HUES6 (cell line): ENCODE measurements around the gene PPP2R5C.

Experiments
- H3K27ac ChIP-seq: 2 replicates; pipeline ENCODE4 v1.7.0; 2013; ENCODE audit warnings: low read depth, mild to moderate bottlenecking, low read length, inconsistent platforms
- H3K27me3 ChIP-seq: 2 replicates; pipeline ENCODE4 v1.6.1; 2013; ENCODE audit warnings: low read length; ENCODE audit not compliant: control insufficient read depth, insufficient read depth
- H3K36me3 ChIP-seq: 2 replicates; pipeline ENCODE4 v1.6.1; 2013; ENCODE audit warnings: low read length; ENCODE audit not compliant: control insufficient read depth, insufficient read depth
- H3K4me1 ChIP-seq: 2 replicates; pipeline ENCODE4 v1.6.1; 2013; ENCODE audit warnings: low read length; ENCODE audit not compliant: control insufficient read depth, insufficient read depth
- H3K4me3 ChIP-seq: 2 replicates; pipeline ENCODE4 v1.5.1; 2013; ENCODE audit warnings: low read depth, low read length
- H3K9ac ChIP-seq: one replicate; pipeline ENCODE4 v1.6.1; 2013; ENCODE audit warnings: mild to moderate bottlenecking, low read length
- H3K9me3 ChIP-seq: 2 replicates; pipeline ENCODE4 v1.6.1; 2013; ENCODE audit warnings: low read depth, low read length; ENCODE audit not compliant: control insufficient read depth, insufficient read depth

PPP2R5C gene

GRCh38 chr14:101773378-101773777 lies 11.9 kb downstream of the PPP2R5C start:
- no peak overlapping the region for H3K9ac ChIP-seq
- H3K4me3 ChIP-seq, result no peak overlapping the region

GRCh38 chr14:101774006-101774795 lies 12.7 kb downstream of the PPP2R5C start:
- H3K36me3 ChIP-seq, result no peaks in the 10 kb centered on the region
- no peak overlapping the region for H3K27ac ChIP-seq
- no peaks in the 10 kb centered on the region for H3K9me3 ChIP-seq
- H3K4me1 ChIP-seq, result peaks cover 2% of the 10 kb centered on the region; the same call in 1 of the 2 replicates
- H3K9ac ChIP-seq, result no peak overlapping the region
- H3K27me3 ChIP-seq, result peaks cover 12% of the 10 kb centered on the region
- H3K4me3 ChIP-seq, result no peak overlapping the region

More at GRCh38 chr14:101773378-101773777, 11.9 kb downstream of the PPP2R5C start:
- Histone ChIP-seq H3K27me3 (peaks cover 6% of the 10 kb centered on the region; the same call in 1 of the 2 replicates), H3K27ac (no peak overlapping the region), H3K9me3 (no peaks in the 10 kb centered on the region), H3K36me3 (no peaks in the 10 kb centered on the region), H3K4me1 (peaks cover 2% of the 10 kb centered on the region; the same call in 1 of the 2 replicates)

- H3K4me3 ChIP-seq, result no peak overlapping the region
- H3K27ac ChIP-seq, result no peak overlapping the region
- no peaks in the 10 kb centered on the region for H3K9me3 ChIP-seq
- H3K9ac ChIP-seq, result no peak overlapping the region
- H3K36me3 ChIP-seq, result no peaks in the 10 kb centered on the region
- H3K4me1 ChIP-seq, result peaks cover 2% of the 10 kb centered on the region; the same call in 1 of the 2 replicates
- peaks cover 18% of the 10 kb centered on the region for H3K27me3 ChIP-seq
Observed at GRCh38 chr14:101774814-101775213, 13.3 kb downstream of the PPP2R5C start.

GRCh38 chr14:101775826-101776225 lies 14.3 kb downstream of the PPP2R5C start:
- Histone ChIP-seq H3K36me3 (no peaks in the 10 kb centered on the region), H3K27me3 (peaks cover 28% of the 10 kb centered on the region), H3K4me3 (no peak overlapping the region), H3K9ac (no peak overlapping the region), H3K4me1 (peaks cover 8% of the 10 kb centered on the region), H3K9me3 (no peaks in the 10 kb centered on the region), H3K27ac (no peak overlapping the region)

GRCh38 chr14:101776344-101776743 lies 14.8 kb downstream of the PPP2R5C start:
- Histone ChIP-seq H3K36me3 (no peaks in the 10 kb centered on the region), H3K27ac (no peak overlapping the region), H3K27me3 (peaks cover 33% of the 10 kb centered on the region), H3K9ac (no peak overlapping the region), H3K4me3 (no peak overlapping the region), H3K9me3 (no peaks in the 10 kb centered on the region), H3K4me1 (peaks cover 10% of the 10 kb centered on the region)

GRCh38 chr14:101780390-101780789 lies 18.9 kb downstream of the PPP2R5C start:
- Histone ChIP-seq H3K4me3 (peak overlapping the region; percentile 79), H3K9ac (no peak overlapping the region)

GRCh38 chr14:101780887-101781239 lies 19.4 kb downstream of the PPP2R5C start:
- Histone ChIP-seq H3K9ac (peak overlapping the region; percentile 13), H3K4me3 (peak overlapping the region; percentile 79), H3K4me1 (peaks cover 10% of the 10 kb centered on the region)

More at GRCh38 chr14:101780390-101780789, 18.9 kb downstream of the PPP2R5C start:
- Histone ChIP-seq H3K9me3 (no peaks in the 10 kb centered on the region), H3K4me1 (peaks cover 10% of the 10 kb centered on the region), H3K27ac (no peak overlapping the region), H3K36me3 (no peaks in the 10 kb centered on the region), H3K27me3 (peaks cover 40% of the 10 kb centered on the region)

GRCh38 chr14:101781240-101782061 lies 19.9 kb downstream of the PPP2R5C start:
- no peak overlapping the region for H3K27ac ChIP-seq
- H3K4me3 ChIP-seq, result peak overlapping the region; percentile 79
- H3K4me1 ChIP-seq, result peaks cover 10% of the 10 kb centered on the region
- H3K9me3 ChIP-seq, result no peaks in the 10 kb centered on the region
- peaks cover 40% of the 10 kb centered on the region for H3K27me3 ChIP-seq
- no peaks in the 10 kb centered on the region for H3K36me3 ChIP-seq
- H3K9ac ChIP-seq, result peak overlapping the region; percentile 53

More at GRCh38 chr14:101780887-101781239, 19.4 kb downstream of the PPP2R5C start:
- peaks cover 40% of the 10 kb centered on the region for H3K27me3 ChIP-seq
- no peaks in the 10 kb centered on the region for H3K9me3 ChIP-seq
- H3K36me3 ChIP-seq, result no peaks in the 10 kb centered on the region
- H3K27ac ChIP-seq, result no peak overlapping the region

- no peak overlapping the region for H3K27ac ChIP-seq
- H3K9ac ChIP-seq, result no peak overlapping the region
- H3K36me3 ChIP-seq, result no peaks in the 10 kb centered on the region
- peaks cover 10% of the 10 kb centered on the region for H3K4me1 ChIP-seq
- no peak overlapping the region for H3K4me3 ChIP-seq
- H3K9me3 ChIP-seq, result no peaks in the 10 kb centered on the region
- peaks cover 36% of the 10 kb centered on the region for H3K27me3 ChIP-seq
Observed at GRCh38 chr14:101783260-101784016, 21.9 kb downstream of the PPP2R5C start.

- Histone ChIP-seq H3K9ac (no peak overlapping the region), H3K4me3 (no peak overlapping the region), H3K27ac (no peak overlapping the region), H3K4me1 (peaks cover 10% of the 10 kb centered on the region), H3K27me3 (peaks cover 24% of the 10 kb centered on the region), H3K9me3 (no peaks in the 10 kb centered on the region), H3K36me3 (no peaks in the 10 kb centered on the region)
Observed at GRCh38 chr14:101784631-101785030, 23.1 kb downstream of the PPP2R5C start.
